ENCODE results near the gene HYOU1.
"Not testable (repeated sequence)": the region's sequence is repeated elsewhere in the genome, so short reads cannot be mapped to it uniquely, and the experiment has no call there.

HYOU1 gene

DNA sequence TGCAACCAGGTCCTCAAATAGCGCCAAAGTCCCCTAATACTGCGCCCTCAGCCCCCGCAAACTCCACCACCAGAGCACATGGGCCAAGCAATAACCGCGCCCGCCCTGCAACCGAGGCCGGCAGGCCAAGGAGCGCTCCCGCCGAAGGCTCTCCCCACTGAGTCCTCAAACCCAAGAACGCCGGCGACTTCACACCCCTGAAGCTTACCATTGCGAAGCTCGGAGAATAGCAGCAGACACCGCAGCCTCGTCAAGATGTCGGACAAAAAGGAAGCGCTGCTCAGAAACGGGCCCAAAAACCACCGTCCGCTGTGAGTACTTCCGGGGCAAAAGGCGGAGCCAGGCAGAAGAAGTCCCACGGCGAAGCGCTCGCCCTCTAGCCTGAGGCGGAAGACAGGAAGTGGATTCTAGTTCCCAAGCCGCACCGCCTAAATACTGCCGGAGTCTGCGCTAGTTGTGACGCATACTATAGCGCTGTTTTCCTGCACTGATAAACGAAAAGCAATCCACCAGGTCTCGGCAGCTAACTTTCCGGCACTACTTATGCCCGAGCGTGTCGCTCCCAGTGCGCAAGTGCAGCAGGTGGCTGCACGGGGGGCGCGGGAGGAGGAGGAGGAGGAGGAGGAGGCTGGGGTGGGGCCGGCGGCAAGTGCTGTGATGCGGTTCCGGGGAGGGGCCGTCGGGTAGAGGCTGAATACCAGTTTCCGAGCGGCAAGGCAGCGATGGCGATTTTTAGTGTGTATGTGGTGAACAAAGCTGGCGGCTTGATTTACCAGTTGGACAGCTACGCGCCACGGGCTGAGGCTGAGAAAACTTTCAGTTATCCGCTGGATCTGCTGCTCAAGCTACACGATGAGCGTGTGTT, 38.7 kb downstream of the HYOU1 start, which contains the start of the genes RPS25 and TRAPPC4:
Gene RPS25 (minus strand): TSS at position 270 of the 865 bp plus-strand sequence. CDS start 59 bp downstream, at position 211.
Gene TRAPPC4 (plus strand): TSS at position 693 of the 865 bp plus-strand sequence. CDS start 30 bp downstream, at position 723.
- peak; percentile 33 for FAIRE-seq

DNA sequence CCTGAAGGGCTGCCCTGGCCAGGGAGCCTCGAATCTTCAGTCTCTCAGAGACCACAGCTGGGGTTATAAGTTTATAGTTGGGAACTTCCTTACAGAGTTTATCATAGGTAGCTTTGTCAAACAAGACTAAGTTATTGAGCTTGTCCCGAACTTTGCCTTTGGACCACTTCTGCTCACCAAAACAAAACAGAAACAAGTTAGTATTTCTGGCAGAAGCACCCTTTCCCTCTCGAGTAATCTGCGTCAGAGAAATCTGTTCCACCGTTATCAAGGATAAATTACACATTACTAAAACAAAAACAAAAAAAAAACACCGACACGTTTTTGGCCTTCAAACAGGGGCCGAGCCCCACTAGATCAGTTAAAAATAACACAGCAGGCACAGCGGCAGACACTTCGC, 39.6 kb downstream of the HYOU1 start:
- not testable (repeated sequence) for FAIRE-seq

DNA sequence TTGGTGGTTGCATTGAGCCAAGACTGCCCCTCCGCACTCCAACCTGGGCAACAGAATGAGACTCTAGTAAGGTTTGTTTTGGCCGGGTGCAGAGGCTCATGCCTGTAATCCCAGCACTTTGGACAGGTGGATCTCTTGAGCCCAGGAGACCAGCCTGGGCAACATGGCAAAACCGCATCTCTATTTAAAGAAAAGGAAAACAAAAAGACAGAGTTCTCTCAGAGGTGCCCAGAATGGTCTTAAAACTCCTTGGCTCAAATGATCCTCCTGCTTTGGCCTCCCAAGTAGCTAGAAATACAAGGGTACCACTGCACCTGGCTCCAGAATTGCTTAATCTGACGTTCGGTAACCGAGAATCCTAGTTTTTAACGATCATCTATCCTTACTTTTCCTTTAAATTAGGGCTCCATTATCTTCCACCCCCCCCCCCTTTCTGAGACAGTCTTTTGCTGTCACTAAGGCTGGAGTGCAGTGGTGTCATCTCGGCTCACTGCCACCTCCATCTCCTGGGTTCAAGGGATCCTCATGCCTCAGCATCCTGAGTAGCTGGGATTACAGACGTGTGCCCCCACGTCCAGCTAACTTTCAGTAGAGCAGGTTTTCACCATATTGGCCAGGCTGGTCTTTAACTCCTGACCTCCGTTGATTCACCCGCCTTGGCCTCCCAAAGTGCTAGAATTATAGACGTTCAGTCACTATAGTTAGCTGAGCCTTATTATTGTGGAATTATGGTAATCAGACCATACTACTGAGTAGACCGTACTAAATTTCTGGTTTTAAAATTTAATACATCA, 40.6 kb downstream of the HYOU1 start:
- no peak for FAIRE-seq

DNA sequence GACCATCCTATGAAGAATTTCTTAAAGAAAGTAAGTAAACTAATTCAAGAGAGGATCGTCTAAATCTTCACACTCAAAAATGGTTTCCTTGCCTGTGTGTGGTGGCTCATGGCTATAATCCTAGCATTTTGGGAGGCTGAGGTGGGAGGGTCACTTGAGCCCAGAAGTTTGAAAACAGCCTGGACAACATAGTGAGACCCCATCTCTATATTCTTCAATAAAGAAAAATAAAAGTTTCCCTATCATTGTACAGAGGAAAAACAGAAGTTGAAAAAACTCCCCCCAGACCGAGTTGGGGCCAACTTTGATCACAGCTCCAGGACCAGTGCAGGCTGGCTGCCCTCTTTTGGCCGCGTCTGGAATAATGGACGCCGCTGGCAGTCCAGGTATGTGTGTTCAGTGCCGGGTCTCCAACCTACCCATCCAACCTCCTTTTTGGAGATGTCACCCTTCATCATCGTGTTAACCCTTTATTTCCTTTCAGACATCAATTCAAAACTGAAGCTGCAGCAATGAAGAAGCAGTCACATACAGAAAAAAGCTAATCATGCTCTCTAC, 41.9 kb downstream of the HYOU1 start:
- FAIRE-seq: no peak

DNA sequence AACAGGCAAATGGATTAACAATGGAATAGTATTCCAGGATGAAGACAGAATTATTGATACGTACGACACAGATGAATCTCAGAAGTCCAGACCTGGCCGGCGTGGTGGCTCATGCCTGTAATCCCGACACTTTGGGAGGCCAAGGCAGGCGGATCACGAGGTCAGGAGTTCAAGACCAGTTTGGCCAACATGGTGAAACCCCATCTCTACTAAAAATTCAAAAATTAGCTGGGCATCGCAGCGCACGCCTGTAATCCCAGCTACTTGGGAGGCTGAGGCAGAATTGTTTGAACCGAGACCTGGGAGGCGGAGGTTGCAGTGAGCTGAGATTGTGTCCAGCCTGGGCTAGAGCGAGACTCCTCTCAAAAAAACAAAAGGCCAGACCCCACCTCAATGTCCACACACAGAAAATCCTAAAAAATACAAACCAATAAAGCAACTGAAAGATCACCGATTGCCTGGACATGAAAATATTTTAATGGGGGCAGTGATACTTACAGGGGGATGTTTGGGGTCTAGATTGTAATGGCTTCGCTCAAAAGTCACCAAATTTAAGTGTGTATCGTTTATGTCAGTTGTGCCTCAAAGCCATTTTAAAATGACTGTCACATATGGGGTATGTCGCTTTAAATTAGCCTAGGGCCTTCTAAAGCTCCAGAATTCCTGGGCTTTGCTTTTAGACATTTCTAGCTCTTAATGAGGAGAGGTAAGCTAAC, 42.6 kb downstream of the HYOU1 start:
- FAIRE-seq: no peak

DNA sequence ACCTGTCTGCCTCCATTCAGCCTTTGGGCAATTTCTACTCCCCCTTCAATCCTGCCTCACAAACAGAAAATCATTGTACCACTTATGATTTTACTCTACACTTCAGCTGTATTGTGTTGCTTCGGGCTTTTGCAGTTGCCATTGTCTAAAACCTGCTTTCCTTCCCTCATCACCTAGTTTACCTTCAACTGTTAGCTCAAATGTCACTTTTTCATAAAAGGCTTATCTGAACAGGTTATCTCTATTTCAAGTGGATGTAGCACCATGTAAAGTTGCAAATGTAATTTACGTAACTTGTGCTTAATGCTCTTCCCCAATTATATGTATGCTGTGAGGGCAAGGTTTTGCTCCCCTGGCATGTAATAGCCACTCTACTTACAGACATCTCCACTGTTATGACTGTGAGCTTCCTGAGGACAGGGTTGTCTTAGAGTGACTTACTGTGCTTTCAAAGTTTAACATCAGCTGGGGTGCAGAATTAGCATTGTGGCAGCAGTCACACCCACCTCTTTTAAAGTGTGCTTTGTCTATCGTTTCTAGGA, 44.3 kb downstream of the HYOU1 start:
- FAIRE-seq: no peak

DNA sequence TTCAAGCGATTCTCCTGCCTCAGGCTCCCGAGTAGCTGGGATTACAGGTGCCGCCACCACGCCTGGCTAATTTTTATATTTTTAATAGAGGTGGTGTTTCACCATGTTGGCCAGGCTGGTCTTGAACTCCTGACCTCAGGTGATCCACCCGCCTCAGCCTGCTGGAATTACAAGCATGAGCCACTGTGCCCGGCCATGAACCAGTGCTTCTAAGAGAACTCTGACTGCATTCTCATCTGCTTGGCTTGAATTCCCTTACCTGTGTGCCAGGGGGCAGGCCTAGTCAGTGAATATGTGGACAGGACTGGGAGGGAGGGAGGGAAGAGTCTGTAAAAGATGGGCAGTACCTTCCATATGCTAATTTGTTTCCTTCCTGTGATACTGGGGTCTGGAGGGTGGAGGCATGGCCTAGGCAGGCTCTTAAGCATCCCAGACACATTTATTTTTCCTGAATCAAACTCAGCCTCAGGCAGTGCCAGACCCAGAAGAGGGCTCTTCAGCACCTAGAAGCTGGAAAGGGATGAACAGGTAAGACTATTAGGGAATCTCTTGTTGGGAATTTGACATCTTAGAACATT, 45.4 kb downstream of the HYOU1 start:
- FAIRE-seq: no peak

DNA sequence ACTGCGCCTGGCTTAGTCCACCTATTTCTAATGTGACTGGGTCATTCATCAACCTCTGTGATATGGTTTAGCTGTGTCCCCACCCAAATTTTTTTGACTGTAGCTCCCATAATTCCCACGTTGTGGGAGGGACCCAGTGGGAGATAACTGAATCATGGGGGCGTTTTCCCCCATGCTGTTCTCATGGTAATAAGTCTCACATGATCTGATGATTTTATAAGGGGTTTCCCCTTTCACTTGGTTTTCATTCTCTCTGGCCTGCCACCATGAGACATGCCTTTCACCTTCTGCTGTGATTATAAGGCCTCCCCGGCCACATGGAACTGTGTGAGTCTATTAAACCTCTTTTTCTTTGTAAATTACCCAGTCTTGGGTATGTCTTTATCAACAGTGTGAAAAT, 50.3 kb downstream of the HYOU1 start:
- no peak for FAIRE-seq

DNA sequence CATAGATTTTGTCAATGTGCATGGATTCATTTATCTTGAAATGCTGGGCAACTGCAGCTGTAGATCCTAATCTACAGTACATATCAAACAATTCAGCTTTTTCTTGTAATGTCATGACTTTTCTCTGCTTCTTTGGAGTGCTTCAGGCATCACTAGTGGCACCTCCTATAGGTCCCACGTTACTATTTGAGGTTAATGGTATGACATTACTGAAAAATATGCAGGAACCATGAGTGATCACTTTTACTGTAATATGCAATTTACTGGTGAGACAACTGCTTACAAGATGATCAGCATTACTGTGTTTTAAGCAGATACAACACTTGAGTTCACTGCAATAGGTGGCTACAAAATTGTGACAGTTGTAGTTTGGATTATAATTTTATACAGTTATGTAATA, 56.1 kb downstream of the HYOU1 start:
- FAIRE-seq: no peak

DNA sequence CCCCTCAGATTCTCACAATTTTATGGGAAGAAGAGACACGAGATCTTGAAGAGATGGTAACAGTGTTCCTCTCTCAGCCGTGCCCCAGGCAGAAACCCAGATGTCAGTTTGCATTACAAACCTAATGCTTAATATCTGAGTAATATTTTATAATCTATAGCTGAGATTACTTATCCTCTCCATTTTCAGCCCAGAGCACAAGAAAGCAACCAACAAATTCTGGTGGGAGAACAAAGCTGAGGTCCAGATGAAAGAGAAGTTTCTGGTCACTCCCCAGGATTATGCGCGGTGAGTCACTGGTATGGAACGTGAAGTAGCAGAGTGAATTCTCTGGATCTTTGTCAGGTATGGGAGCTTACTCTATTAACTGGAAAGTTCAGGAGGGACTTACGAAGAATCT, 58.2 kb downstream of the HYOU1 start:
- FAIRE-seq: no peak

DNA sequence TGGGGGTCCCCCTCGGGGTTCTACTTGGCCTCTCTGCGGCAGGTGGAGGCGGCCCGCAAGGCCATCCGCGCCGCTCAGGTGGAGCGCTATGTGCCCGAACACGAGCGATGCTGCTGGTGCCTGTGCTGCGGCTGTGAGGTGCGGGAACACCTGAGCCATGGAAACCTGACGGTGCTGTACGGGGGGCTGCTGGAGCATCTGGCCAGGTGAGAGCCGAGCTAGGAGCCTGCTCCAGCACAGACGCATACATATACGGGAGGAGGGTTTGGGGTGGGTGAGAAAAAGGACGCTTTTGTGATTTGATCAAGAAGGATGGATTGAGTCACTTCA, 58.7 kb downstream of the HYOU1 start:
- no peak for FAIRE-seq

DNA sequence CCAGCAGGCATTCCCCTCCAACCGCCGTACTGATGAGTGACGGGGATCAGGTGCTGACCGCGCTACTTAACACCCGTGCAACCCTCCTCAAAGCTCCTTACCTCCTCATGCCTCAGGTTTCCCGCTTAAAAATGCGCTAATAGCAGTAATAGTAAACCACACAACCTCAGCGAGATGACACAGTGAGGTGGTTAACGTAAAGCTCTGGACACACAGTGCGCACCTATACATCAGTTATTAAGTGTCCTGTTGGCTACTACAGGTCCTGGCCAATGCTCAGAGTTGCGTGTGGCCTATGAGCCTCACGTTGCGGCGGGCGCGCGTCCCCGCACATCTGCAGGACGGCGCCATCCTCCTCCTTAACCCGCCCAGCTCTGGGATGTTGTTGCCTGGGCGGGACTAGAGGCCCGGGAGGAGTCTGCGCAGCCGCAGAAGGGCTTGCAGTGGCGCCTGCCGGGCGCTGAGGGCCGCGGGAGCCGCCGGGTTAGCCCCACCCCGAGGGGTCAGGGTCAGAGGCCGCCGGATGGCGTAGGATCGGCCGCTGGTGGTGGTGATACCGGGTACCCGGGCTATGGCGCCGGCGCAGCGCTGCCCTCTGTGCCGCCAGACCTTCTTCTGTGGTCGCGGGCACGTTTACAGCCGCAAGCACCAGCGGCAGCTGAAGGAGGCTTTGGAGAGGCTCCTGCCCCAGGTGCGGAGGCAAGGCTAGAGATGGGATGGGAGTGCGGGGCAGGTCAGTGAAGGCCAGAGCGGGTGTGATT, 59.2 kb downstream of the HYOU1 start, which contains the start of gene CENATAC:
Gene CENATAC (plus strand): TSS at position 512 of the 761 bp plus-strand sequence. CDS start 60 bp downstream, at position 572.
- FAIRE-seq: no peak

DNA sequence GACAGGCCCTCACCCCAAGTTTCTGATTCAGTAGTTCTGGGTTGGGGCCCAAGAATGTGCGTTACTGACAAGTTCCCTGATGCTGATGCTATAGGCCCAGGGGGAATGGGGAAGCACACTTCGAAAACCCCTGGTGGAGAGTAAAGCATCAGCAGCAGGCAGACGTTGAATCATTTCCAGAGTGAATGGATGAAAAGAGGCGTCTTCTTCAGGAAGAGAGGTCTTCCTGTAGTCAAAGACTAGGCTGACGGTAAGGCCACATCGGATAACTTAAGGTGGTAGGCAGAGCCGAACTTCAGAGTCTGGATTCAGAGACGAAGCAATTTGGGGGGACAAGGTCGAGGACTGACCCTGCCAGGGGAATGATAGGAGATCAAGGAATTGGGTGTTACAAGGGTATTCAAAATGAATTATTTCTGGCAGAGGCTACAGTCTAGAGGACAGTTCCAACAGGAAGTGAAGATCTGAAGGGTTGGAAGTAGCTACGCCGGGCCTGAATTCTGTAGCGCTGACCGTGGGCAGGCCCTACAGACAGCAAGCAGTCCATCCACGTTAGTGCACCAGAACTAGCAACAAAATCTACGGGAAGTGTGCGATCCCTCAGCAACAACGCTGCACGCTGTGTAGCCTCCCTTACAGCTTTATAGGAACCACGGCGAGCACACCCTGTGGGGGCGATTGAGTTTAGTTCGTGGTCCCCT, 59.9 kb downstream of the HYOU1 start:
- no peak for FAIRE-seq
